ENCODE data around the gene SPTBN2. TPM values are rescaled to one million over a fixed set of nuclear protein-coding genes. Genes with fewer than 3 reads are reported as not detected.

The SPTBN2 gene
- total RNA-seq, 1 experiment from 2014 or later: 18.5 TPM

DNA sequence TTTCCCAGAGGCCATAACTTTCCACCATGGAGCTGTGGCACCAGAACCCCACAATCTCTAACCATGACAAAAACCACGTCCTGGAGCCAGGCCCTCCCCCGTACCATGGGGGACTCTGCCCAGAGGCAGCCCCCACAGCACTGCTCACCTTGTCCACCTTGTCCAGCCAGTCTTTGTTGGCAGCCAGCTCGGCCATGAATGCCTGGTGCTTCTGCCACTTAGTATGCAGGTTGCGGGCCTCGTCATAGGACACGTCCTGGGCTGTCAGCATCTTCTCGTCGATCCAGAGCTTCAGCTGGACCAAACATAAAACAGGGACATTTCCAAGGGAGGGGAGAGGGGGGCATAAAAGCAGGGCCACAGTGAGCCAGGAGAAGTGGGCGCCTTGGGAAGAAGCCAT, 30.5 kb downstream of the SPTBN2 start:
- H3K4me1 ChIP-seq (ENCODE audit: control insufficient read depth in 1 of 2, insufficient read depth in 2 of 2, low read length in 2 of 2): peaks cover 2 to 5% of the 10 kb centered on the region in 2 experiments; a peak in 3 of 4 replicates
- H3K9me2 ChIP-seq (ENCODE audit: insufficient read depth): no peaks in the 10 kb centered on the region
- ChIA-PET CTCF (no interaction called here), RAD21 (ENCODE audit: low non-redundant PET in 1 of 2, low total read pairs in 2 of 2, uncharacterized antibody in 2 of 2, unreplicated experiment in 2 of 2) (no interaction called here), POLR2A (no interaction called here)
- no peaks in the 10 kb centered on the region for H3K79me2 ChIP-seq (ENCODE audit: insufficient read depth, low read length)
- intact Hi-C loops (cut with micrococcal nuclease): no loop called here
- no peak overlapping the region for H2AFZ ChIP-seq (ENCODE audit: low read depth, low read length, poor library complexity, severe bottlenecking)
- H3K27ac ChIP-seq (ENCODE audit: low read depth, low read length): no peak overlapping the region
- H3K36me3 ChIP-seq (ENCODE audit: control insufficient read depth in 1 of 2, insufficient read depth in 2 of 2, low read length in 2 of 2): no peaks in the 10 kb centered on the region
- no peak overlapping the region for H3K9ac ChIP-seq (ENCODE audit: low read length)
- no peaks in the 10 kb centered on the region for H3K9me3 ChIP-seq (ENCODE audit: control insufficient read depth in 1 of 2, insufficient read depth in 1 of 2, low read depth in 1 of 2, low read length in 2 of 2)
- BruUV-seq (replicated peaks): no TSS peak
- H3K4me3 ChIP-seq (replicated peaks in 1 of 2; ENCODE audit: low read depth in 1 of 2, low read length in 2 of 2): no peak overlapping the region
- no peaks in the 10 kb centered on the region for H4K20me1 ChIP-seq (ENCODE audit: insufficient read depth)
- ATAC-seq (no peak), DNase-seq (ENCODE audit: low read depth, low spot score) (no peak)
- no peaks in the 10 kb centered on the region for H3K27me3 ChIP-seq (ENCODE audit: insufficient read depth, low read length)
- no peak for TF ChIP-seq POLR2AphosphoS5 (IDR thresholded peaks at IDR 0.05; ENCODE audit: low read depth, low read length)
- no peak for TF ChIP-seq EGR1 (IDR thresholded peaks at IDR 0.05; ENCODE audit: low read depth)
- TF ChIP-seq EZH2 (IDR thresholded peaks at IDR 0.05): no peak
- TF ChIP-seq ELF1 (IDR thresholded peaks at IDR 0.05; ENCODE audit: borderline replicate concordance, low read depth): no peak
- no peak for TF ChIP-seq SP1 (IDR thresholded peaks at IDR 0.05; ENCODE audit: low read depth)
- TF ChIP-seq ZNF274 (IDR thresholded peaks at IDR 0.05; ENCODE audit: low read depth, low read length): no peak
- TF ChIP-seq CBX3 (IDR thresholded peaks at IDR 0.05; ENCODE audit: low read depth): no peak
- no peak for TF ChIP-seq EZH2phosphoT487 (IDR thresholded peaks at IDR 0.05; ENCODE audit: borderline replicate concordance)
- no peak for TF ChIP-seq TCF7L2 (IDR thresholded peaks at IDR 0.05; ENCODE audit: borderline replicate concordance, extremely low read depth, insufficient read depth, insufficient read length)
- TF ChIP-seq YY1 (IDR thresholded peaks at IDR 0.05; ENCODE audit: extremely low read depth, insufficient replicate concordance, low read depth, low read length): no peak
- TF ChIP-seq RAD21 (IDR thresholded peaks at IDR 0.05; ENCODE audit: low read depth): no peak
- TF ChIP-seq JUND (IDR thresholded peaks at IDR 0.05): no peak
- TF ChIP-seq, protein P1, sequence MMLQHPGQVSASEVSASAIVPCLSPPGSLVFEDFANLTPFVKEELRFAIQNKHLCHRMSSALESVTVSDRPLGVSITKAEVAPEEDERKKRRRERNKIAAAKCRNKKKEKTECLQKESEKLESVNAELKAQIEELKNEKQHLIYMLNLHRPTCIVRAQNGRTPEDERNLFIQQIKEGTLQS (IDR thresholded peaks at IDR 0.05): no peak
- H3K4me2 ChIP-seq (ENCODE audit: low read length): no peak overlapping the region

DNA sequence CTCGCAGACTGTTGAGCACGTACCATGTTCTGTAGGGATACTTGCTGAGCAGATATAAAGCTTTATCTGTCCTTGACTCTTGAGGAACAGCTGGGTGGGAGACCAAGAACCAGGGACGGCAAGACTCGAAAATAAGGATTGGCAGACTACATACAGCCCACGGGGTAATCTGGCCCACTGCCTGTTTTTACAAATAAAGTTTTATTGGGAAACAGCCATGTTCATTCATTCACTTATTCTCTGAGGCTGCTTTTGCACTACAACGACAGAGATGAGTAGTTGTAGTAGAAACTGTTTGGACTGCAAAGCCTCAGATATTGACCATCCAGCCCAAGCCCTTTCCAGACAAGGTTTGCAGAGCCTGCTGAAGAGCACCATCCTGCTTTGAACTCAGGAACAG, 31.0 kb downstream of the SPTBN2 start:
- ATAC-seq: no peak
- Histone ChIP-seq H3K4me2 (ENCODE audit: low read length) (no peak overlapping the region), H4K20me1 (ENCODE audit: insufficient read depth) (no peaks in the 10 kb centered on the region), H3K9ac (ENCODE audit: low read length) (no peak overlapping the region), H3K36me3 (ENCODE audit: control insufficient read depth in 1 of 2, insufficient read depth in 2 of 2, low read length in 2 of 2) (no peaks in the 10 kb centered on the region), H3K9me2 (ENCODE audit: insufficient read depth) (no peaks in the 10 kb centered on the region), H2AFZ (ENCODE audit: low read depth, low read length, poor library complexity, severe bottlenecking) (no peak overlapping the region), H3K27ac (ENCODE audit: low read depth, low read length) (no peak overlapping the region), H3K79me2 (ENCODE audit: insufficient read depth, low read length) (no peaks in the 10 kb centered on the region), H3K4me1 (ENCODE audit: control insufficient read depth in 1 of 2, insufficient read depth in 2 of 2, low read length in 2 of 2) (peaks cover 2 to 5% of the 10 kb centered on the region in 2 experiments; a peak in 3 of 4 replicates), H3K4me3 (replicated peaks in 1 of 2; ENCODE audit: low read depth in 1 of 2, low read length in 2 of 2) (no peak overlapping the region), H3K27me3 (ENCODE audit: insufficient read depth, low read length) (no peaks in the 10 kb centered on the region), H3K9me3 (ENCODE audit: control insufficient read depth in 1 of 2, insufficient read depth in 1 of 2, low read depth in 1 of 2, low read length in 2 of 2) (no peaks in the 10 kb centered on the region)
- RAD21 ChIA-PET (ENCODE audit: low non-redundant PET in 1 of 2, low total read pairs in 2 of 2, uncharacterized antibody in 2 of 2, unreplicated experiment in 2 of 2): no interaction called here
- POLR2A ChIA-PET: no interaction called here
- BruUV-seq (replicated peaks): no TSS peak
- TF ChIP-seq FOSL1 (IDR thresholded peaks at IDR 0.05; ENCODE audit: low read depth) (no peak), POLR2A (IDR thresholded peaks at IDR 0.05; ENCODE audit: borderline replicate concordance, extremely low read depth, insufficient read depth, insufficient read length) (no peak), JUND (IDR thresholded peaks at IDR 0.05) (no peak), CEBPB (IDR thresholded peaks at IDR 0.05; ENCODE audit: low read depth) (no peak), SP1 (IDR thresholded peaks at IDR 0.05; ENCODE audit: low read depth) (no peak)
- TF ChIP-seq, protein P2, sequence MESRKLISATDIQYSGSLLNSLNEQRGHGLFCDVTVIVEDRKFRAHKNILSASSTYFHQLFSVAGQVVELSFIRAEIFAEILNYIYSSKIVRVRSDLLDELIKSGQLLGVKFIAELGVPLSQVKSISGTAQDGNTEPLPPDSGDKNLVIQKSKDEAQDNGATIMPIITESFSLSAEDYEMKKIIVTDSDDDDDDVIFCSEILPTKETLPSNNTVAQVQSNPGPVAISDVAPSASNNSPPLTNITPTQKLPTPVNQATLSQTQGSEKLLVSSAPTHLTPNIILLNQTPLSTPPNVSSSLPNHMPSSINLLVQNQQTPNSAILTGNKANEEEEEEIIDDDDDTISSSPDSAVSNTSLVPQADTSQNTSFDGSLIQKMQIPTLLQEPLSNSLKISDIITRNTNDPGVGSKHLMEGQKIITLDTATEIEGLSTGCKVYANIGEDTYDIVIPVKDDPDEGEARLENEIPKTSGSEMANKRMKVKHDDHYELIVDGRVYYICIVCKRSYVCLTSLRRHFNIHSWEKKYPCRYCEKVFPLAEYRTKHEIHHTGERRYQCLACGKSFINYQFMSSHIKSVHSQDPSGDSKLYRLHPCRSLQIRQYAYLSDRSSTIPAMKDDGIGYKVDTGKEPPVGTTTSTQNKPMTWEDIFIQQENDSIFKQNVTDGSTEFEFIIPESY (IDR thresholded peaks at IDR 0.05; ENCODE audit: extremely low read depth, insufficient replicate concordance, low read length): no peak
- intact Hi-C loops (cut with micrococcal nuclease): no loop called here
- DNase-seq (ENCODE audit: low read depth, low spot score): no peak
- CTCF ChIA-PET: no interaction called here

Data from HCT116 (cell line).